Measurements from ENCODE around the gene WASHC2C. TPM values are rescaled to one million over a fixed set of nuclear protein-coding genes. Genes with fewer than 3 reads are reported as not detected.

The WASHC2C gene
- total RNA-seq, 2 donors from 2014 or later: 24.4 to 39.4 TPM

Other genes starting within 250 kb of the WASHC2C start
- gene ZFAND4, start 54.5 kb upstream of the WASHC2C start, total RNA-seq: 10 to 100 TPM; 23.5 to 24.7 TPM
- 10 to 100 TPM; 25.8 to 47.9 TPM for gene AGAP4, start 120.2 kb downstream of the WASHC2C start, total RNA-seq
- 10 to 100 TPM; 71.6 to 80.1 TPM for gene TIMM23, start 245.2 kb downstream of the WASHC2C start, total RNA-seq